Adrenal gland (tissue), 19 donors: ENCODE data around the gene MBLAC2. TPM values are rescaled to one million over a fixed set of nuclear protein-coding genes. Genes with fewer than 3 reads are reported as not detected.

Experiments
- DNase-seq, 7 donors: peaks; one replicate each; pipeline ENCODE4 v3.0.0-alpha.2; 2019 to 2020
- H3K27ac ChIP-seq, 5 donors: fragments of 200-600 bp; sonication (generic) in 4 of 5; 1 replicate in 3 of 5; 2 replicates in 2 of 5; pipeline versions ENCODE4 v1.5.1 to v1.8.0; 2016 to 2020; ENCODE audit warnings: mild to moderate bottlenecking in 1 of 5
- H3K27me3 ChIP-seq: fragments of 200-600 bp; 2 replicates; pipeline ENCODE4 v1.8.0; 2021
- H3K36me3 ChIP-seq, 2 donors: fragments of 200-600 bp; replicated peaks in 1 of 2; 1 replicate in 1 of 2; 2 replicates in 1 of 2; pipeline versions ENCODE4 v1.5.1 to v1.8.0; 2018 to 2022
- H3K4me1 ChIP-seq, 2 donors: fragments of 200-600 bp; replicated peaks in 1 of 2; 1 replicate in 1 of 2; 2 replicates in 1 of 2; pipeline versions ENCODE4 v1.5.1 to v1.8.0; 2018 to 2021
- H3K4me3 ChIP-seq, 4 donors: fragments of 200-600 bp; sonication (generic) in 3 of 4; one replicate each; pipeline ENCODE4 v1.5.1; 2016 to 2018
- H3K9me3 ChIP-seq, 3 donors: fragments of 200-600 bp; sonication (generic) in 1 of 3; replicated peaks in 1 of 3; 1 replicate in 2 of 3; 2 replicates in 1 of 3; pipeline versions ENCODE4 v1.5.1 to v1.8.0; 2016 to 2021
- CTCF ChIP-seq, 6 experiments: fragments of 450-650 bp in 4 of 6; fragments of 200-600 bp in 2 of 6; sonication (generic) in 1 of 6; IDR thresholded peaks; 1 replicate in 5 of 6; 2 replicates in 1 of 6; pipeline versions ENCODE4 v1.5.1 to v1.8.0; 2016 to 2021; ENCODE audit warnings: antibody characterized with exemption in 6 of 6, mild to moderate bottlenecking in 2 of 6, moderate library complexity in 1 of 6
- POLR2A ChIP-seq, 2 donors: fragments of 450-650 bp; IDR thresholded peaks; one replicate each; pipeline ENCODE4 v1.6.1; 2017; ENCODE audit warnings: antibody characterized with exemption in 2 of 2, mild to moderate bottlenecking in 2 of 2, moderate library complexity in 1 of 2
- WGBS, 4 donors: extraction: QIAGEN DNeasy Blood & Tissue Kit in 2 of 4; methylation state at CpG; one replicate each; pipeline versions ENCODE4 v1.1.5 to v1.1.7; 2013 to 2017; 5-methylcytosine and 5-hydroxymethylcytosine counted together
- intact Hi-C, 2 donors: fragments of 100-400 bp; cut with DNase I; formaldehyde crosslinking; loops; one replicate each; pipeline versions ENCODE4 v1.14.1 to v1.15.0; 2022 to 2023
- long read RNA-seq, 10 donors: library from polyadenylated mRNA in 3 of 10; unstranded in 2 of 10; stranded (forward) in 1 of 10; transcript quantifications; one replicate each; pipeline ENCODE4 v2.0.0 and lab custom pipeline, GENCODE V29; 2021 to 2026
- polyA plus RNA-seq, 3 donors: library from polyadenylated mRNA; stranded (reverse); fragments of 200-250 nt in 2 of 3; fragments of 350-450 nt in 1 of 3; fragmentation: Illumina TruSeq in 1 of 3; extraction: RNeasy Lipid Tissue Mini Kit (QIAGEN cat#74804) in 1 of 3; gene quantifications; one replicate each; pipeline ENCODE4 v1.2.3, GENCODE V29; 2013 to 2014
- total RNA-seq, 9 donors: library from RNA; depleted of rRNA in 4 of 9; stranded (reverse); fragments of >200 nt in 4 of 9; fragments of 120-200 nt in 1 of 9; fragmentation: NEBNext Ultra II Directional in 1 of 9; extraction: Animal tissue kit (Norgen Biotek cat#: 25700) in 1 of 9; gene quantifications; one replicate each; pipeline versions ENCODE4 v1.1.0 to v1.2.4, GENCODE V29; 2013 to 2023
- donor health status: healthy with polysubstance abuse.
- donor health status: Bipolar disorder and iron deficiency.
- donor health status: DM: yes; HTN: yes; CAD: no.
- donor health status: DM: no; HTN: no; CAD: no.
- donor health status: DM: no; HTN: no; CAD: no.
- donor health status: DM: yes; HTN: yes; CAD: no.

Gene MBLAC2
- total RNA-seq (1 to 10 TPM; 3.7 to 7.1 (median 5.1) TPM), polyA plus RNA-seq (1 to 10 TPM; 1.3 to 8.8 (median 1.4) TPM)
- long read RNA-seq, donor 1, full-length matches to known transcripts: 4 of 4 reads
- long read RNA-seq, donor 1, partial matches to known transcripts: 0 of 4 reads
- long read RNA-seq, donor 1, other reads (novel, unspliced or antisense): 0 of 4 reads
- long read RNA-seq, donor 2, full-length matches to known transcripts: 4 of 4 reads
- long read RNA-seq, donor 2, partial matches to known transcripts: 0 of 4 reads
- long read RNA-seq, donor 2, other reads (novel, unspliced or antisense): 0 of 4 reads
- long read RNA-seq, donor 3, full-length matches to known transcripts: 2 of 2 reads
- long read RNA-seq, donor 3, partial matches to known transcripts: 0 of 2 reads
- long read RNA-seq, donor 3, other reads (novel, unspliced or antisense): 0 of 2 reads
- long read RNA-seq, donor 4: 0 reads
- long read RNA-seq, donor 5, full-length matches to known transcripts: 12 of 13 reads
- long read RNA-seq, donor 5, partial matches to known transcripts: 0 of 13 reads
- long read RNA-seq, donor 5, other reads (novel, unspliced or antisense): 1 of 13 reads
- long read RNA-seq, donor 6, full-length matches to known transcripts: 1 of 1 reads
- long read RNA-seq, donor 6, partial matches to known transcripts: 0 of 1 reads
- long read RNA-seq, donor 6, other reads (novel, unspliced or antisense): 0 of 1 reads
- long read RNA-seq, donor 7, full-length matches to known transcripts: 2 of 2 reads
- long read RNA-seq, donor 7, partial matches to known transcripts: 0 of 2 reads
- long read RNA-seq, donor 7, other reads (novel, unspliced or antisense): 0 of 2 reads
- long read RNA-seq, donor 8, full-length matches to known transcripts: 1 of 1 reads
- long read RNA-seq, donor 8, partial matches to known transcripts: 0 of 1 reads
- long read RNA-seq, donor 8, other reads (novel, unspliced or antisense): 0 of 1 reads
- long read RNA-seq, donor 9, full-length matches to known transcripts: 5 of 5 reads
- long read RNA-seq, donor 9, partial matches to known transcripts: 0 of 5 reads
- long read RNA-seq, donor 9, other reads (novel, unspliced or antisense): 0 of 5 reads
- long read RNA-seq, donor 10, full-length matches to known transcripts: 1 of 1 reads
- long read RNA-seq, donor 10, partial matches to known transcripts: 0 of 1 reads
- long read RNA-seq, donor 10, other reads (novel, unspliced or antisense): 0 of 1 reads

- TF ChIP-seq POLR2A (IDR thresholded peaks at IDR 0.05): peak; percentile 54 to 79
- TF ChIP-seq CTCF (IDR thresholded peaks at IDR 0.05): peak; percentile 10 to 71 (median 62)
- H3K27me3 ChIP-seq: no peaks in the 10 kb centered on the region
- H3K4me3 ChIP-seq: peak within 1 kb of the TSS; percentile 62 to 73 (median 70)
- H3K27ac ChIP-seq: peak within 1 kb of the TSS in 4 of 5 donors; percentile 57 to 90 (median 76)
- H3K9me3 ChIP-seq: no peaks in the 10 kb centered on the region
- no peaks in the 10 kb centered on the region for H3K36me3 ChIP-seq
- peak; percentile 93 to 96 (median 95) for DNase-seq
- intact Hi-C loops: no loop called here
- WGBS, 4 donors: 0% methylated on average over 11 to 73 of the region's 73 CpGs
- peaks cover 6 to 23% of the 10 kb centered on the region in 2 donors for H3K4me1 ChIP-seq
Observed at GRCh38 chr5:90474235-90475107, at the start of gene MBLAC2, which contains the start of gene POLR3G. Gene MBLAC2 (minus strand): TSS chr5:90474771. CDS start chr5:90474292, 479 bp downstream. Gene POLR3G (plus strand): TSS chr5:90474864. CDS start chr5:90485568, 10,704 bp downstream.

DNA sequence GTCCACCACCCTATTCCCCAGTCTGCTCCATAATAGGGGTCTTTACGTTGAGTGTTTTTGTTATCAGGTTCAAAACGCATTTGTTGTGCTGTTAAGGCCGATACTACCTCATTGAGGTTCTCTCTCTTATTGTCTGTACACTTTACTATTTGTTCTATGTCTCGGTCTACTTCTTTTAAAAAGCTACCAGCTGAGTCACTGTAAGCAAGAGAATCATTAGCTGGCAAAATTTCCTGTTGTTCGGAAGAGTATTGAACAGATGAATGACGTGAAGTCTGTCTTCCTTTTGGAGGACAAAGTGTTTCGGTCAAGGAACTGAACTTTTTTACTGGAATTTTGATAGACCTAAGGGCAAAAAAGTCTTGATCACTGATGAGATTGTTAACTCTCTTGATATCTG, 44.5 kb upstream of the MBLAC2 start:
- no peaks in the 10 kb centered on the region for H3K27me3 ChIP-seq
- no peak for DNase-seq
- intact Hi-C loops: no loop called here
- H3K36me3 ChIP-seq: peaks cover 0 to 19% of the 10 kb centered on the region in 2 donors
- H3K27ac ChIP-seq: no peak overlapping the region
- H3K4me3 ChIP-seq: no peak overlapping the region
- no peak for TF ChIP-seq POLR2A (IDR thresholded peaks at IDR 0.05)
- TF ChIP-seq CTCF (IDR thresholded peaks at IDR 0.05): no peak
- WGBS, 4 donors: 89 to 95% (median 91%) methylated on average over 7 of the region's 7 CpGs
- no peaks in the 10 kb centered on the region for H3K4me1 ChIP-seq
- H3K9me3 ChIP-seq: no peaks in the 10 kb centered on the region

DNA sequence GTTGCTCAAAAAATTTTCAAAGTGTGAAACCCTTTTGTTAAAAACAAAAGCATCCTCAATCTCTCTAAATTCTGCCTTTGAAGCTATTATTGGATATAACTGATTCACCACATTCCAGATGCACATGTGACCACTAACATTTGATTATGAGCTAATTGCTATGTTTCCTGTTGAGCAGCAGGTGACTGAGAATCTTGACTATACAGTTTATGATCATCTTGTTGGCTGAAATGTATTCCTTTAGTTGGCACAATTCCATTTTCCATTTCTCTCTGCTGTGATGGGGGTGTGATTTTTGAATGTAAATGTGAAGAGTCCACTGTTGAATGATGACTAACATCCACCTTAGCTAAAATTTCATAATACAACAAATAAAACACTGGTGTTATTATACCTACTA, 44.1 kb upstream of the MBLAC2 start:
- intact Hi-C loops: no loop called here
- no peak overlapping the region for H3K27ac ChIP-seq
- no peaks in the 10 kb centered on the region for H3K9me3 ChIP-seq
- no peak for DNase-seq
- H3K27me3 ChIP-seq: no peaks in the 10 kb centered on the region
- TF ChIP-seq POLR2A (IDR thresholded peaks at IDR 0.05) (no peak), CTCF (IDR thresholded peaks at IDR 0.05) (no peak)
- peaks cover 0 to 16% of the 10 kb centered on the region in 2 donors for H3K36me3 ChIP-seq
- H3K4me1 ChIP-seq: no peaks in the 10 kb centered on the region
- H3K4me3 ChIP-seq: no peak overlapping the region
